ENCODE measurements around the gene NOM1. TPM values are rescaled to one million over a fixed set of nuclear protein-coding genes. Genes with fewer than 3 reads are reported as not detected.

Gene NOM1
- polyA plus RNA-seq, 3 donors from 2014 or later: 0.36 to 7.2 (median 3.0) TPM

- H3K36me3 Mint-ChIP-seq: no peaks in the 10 kb centered on the region
- peaks cover 4% of the 10 kb centered on the region in 2 donors for H3K4me1 Mint-ChIP-seq
- H3K27me3 Mint-ChIP-seq (ENCODE audit: low read depth in 3 of 3): peaks cover 10 to 34% (median 21%) of the 10 kb centered on the region in 3 donors
- H3K9me3 Mint-ChIP-seq: peaks cover 0 to 1% (median 0%) of the 10 kb centered on the region in 6 donors
- no peak overlapping the region for H3K27ac Mint-ChIP-seq
- no peak for DNase-seq
- H3K4me3 Mint-ChIP-seq: peak overlapping the region in 1 of 5 donors; percentile 10
Measured at GRCh38 chr7:157007470-157008066, 58.1 kb downstream of the NOM1 start.

DNA sequence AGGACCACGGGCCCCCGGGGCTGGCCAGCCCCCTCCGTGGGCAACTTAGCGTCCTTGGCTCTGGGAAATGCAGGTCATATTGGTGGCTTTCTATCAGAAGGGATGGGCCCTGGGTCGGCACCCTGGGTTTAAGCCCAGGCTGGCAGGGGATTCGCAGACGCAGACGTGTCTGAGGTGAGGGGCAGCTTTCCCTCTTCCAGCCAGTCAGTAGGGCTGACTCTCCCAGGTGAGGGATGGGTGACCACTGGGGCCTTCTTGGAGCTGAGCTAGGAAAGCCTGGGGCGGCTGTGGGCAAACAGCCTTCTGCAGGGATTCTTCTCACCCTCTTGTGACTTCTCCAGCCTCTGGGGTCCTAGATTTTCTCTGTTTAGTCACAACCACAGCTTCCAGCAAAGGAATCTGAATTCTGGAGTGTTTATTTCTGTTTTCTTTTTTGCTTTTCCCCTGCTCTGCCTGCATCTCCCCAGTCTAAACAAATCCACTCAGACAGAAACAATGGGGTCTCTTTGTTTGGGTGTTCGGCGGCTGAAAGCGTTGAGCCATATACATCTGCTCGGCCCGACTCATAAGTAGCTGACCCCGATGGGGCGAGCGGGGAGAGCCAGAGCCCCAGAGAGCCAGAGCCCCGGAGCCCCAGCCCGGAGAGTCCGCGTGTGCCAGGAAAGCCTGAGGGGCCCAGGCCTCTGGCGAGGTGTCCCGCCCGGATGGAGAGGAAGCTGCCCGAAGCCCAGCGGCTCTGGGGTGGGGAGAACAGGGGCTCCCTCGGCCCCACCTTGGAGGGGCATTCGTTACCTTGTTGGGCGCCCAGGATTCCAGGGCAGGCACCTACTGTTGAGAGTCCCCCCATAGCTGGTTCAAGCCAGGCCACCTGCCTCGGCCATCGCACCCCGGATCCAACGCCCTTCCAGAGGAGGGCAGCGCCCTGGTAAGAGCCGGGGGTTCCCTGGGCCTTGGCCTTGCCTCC lies 59.0 kb downstream of the NOM1 start:
- H3K36me3 Mint-ChIP-seq: no peaks in the 10 kb centered on the region
- H3K4me3 Mint-ChIP-seq: peak overlapping the region in 2 of 5 donors; percentile 10 to 40
- H3K27ac Mint-ChIP-seq: no peak overlapping the region
- no peak for DNase-seq
- peaks cover 0 to 1% (median 0%) of the 10 kb centered on the region in 6 donors for H3K9me3 Mint-ChIP-seq
- peaks cover 10 to 36% (median 25%) of the 10 kb centered on the region in 3 donors for H3K27me3 Mint-ChIP-seq (ENCODE audit: low read depth in 3 of 3)
- peaks cover 4% of the 10 kb centered on the region in 2 donors for H3K4me1 Mint-ChIP-seq

DNA sequence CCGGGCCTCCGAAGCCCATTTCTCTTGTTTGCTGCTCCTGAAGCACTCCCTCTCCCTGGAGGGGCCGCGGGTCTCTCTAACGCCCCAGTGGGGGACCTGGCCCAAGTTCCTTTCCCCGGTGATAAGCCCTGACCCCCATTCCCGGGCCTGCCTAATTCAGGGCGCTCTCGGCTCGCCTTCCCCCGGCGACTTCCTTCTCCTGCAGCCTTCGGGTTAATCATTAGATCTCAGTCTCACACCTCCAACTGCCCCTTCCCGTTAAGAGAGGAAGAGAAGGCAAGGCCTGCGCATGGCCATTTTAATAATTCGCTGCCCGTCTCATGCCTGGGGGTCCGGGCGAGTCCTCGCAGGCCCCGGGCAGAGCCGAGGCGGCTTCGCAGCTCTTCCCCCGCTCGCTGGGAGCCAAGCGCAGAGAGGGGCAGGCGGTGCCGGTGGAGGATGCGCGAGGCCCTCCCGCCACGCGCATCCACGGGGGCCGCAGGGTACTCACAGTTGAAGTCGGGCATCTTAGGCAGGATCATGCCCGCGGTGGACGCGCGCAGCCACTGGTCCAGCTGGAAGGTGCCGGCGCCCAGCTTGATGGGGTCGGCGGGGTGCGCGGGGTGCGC lies 59.8 kb downstream of the NOM1 start:
- peaks cover 0 to 1% (median 0%) of the 10 kb centered on the region in 6 donors for H3K9me3 Mint-ChIP-seq
- DNase-seq: no peak
- peaks cover 13 to 33% (median 30%) of the 10 kb centered on the region in 3 donors for H3K27me3 Mint-ChIP-seq (ENCODE audit: low read depth in 3 of 3)
- no peaks in the 10 kb centered on the region for H3K36me3 Mint-ChIP-seq
- no peak overlapping the region for H3K4me3 Mint-ChIP-seq
- no peak overlapping the region for H3K27ac Mint-ChIP-seq
- peaks cover 4% of the 10 kb centered on the region in 2 donors for H3K4me1 Mint-ChIP-seq

DNA sequence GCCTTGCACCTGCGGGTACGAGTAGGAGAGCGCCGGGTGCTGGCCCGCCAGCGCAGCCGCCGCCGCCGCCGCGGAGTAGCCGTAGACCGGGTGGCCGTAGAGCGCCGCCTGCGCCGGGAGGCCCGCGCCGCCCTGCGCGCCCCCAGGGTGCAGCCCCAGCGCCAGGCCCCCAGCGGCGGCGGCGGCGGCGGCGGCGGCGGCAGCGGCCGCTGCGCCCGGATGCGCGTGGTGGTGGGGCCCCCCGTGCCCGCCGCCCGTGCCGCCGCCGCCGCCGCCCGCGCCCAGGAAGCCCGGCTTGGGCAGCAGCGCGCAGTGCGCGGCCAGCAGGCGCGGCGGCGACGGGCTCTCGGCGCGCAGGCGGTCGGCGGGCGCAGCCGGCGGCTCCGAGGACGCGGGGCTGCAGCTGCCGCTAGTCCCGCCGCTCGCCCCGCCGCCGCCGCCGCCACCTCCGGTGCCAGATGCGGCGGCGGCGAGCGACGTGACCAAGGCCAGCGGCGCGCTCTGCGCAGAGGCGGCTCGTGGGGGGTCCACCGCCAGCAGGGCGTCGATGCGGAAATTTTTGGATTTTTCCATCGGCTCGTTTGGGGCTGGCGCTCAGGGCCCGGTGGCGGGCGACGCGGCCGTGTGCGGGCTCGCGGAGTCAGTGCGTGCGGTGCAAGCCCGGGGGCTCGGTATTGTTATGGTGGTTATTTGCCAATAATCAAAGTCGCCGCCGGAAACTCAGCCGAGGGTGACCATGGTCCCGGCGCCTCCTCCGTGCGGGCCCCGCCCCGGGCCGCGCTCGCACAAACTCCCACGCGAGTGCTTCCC lies 60.5 kb downstream of the NOM1 start:
- Mint-ChIP-seq H3K9me3 (peaks cover 0 to 1% (median 0%) of the 10 kb centered on the region in 6 donors), H3K4me3 (no peak overlapping the region), H3K27me3 (ENCODE audit: low read depth in 3 of 3) (peaks cover 18 to 29% (median 28%) of the 10 kb centered on the region in 3 donors), H3K4me1 (peaks cover 4% of the 10 kb centered on the region in 2 donors), H3K27ac (no peak overlapping the region), H3K36me3 (no peaks in the 10 kb centered on the region)
- no peak for DNase-seq

DNA sequence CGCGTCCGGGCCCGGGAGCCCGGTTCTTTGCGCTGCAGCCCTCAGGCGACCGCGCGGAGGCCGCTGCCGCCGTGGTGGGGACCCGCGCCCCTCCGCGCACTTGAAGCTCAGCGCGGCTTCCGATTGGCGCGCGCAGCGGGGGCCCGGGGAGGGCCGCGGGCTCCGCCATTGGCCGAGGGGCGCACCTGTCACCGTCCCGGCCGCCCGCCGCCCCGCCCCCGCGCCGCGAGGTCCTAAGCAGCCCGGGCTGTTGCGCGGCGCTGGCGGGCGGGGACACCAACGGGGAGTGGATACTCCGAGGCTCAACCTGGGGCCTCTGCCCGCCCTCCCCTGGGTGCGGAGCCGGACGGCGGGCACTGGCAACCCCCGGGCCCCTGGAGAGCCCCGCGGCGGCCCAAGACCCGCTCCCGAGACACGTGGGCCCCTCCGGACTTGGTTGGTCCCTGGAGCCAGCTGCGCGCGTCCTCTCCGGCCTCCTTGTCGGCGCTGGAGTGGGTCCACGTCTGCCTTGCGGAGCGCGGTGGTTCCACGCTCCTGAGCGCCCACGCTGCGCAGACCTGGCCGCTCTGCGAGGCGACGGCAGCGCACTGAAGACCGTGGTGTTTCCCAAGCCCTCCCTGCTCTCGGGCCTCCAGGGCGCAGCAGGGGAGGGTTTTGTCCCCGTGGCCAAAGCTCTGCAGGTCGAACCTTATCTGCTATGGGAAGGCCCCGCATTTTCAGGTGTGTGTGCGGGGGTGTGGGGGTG lies 61.2 kb downstream of the NOM1 start, which contains the start of gene MNX1:
TSS of gene MNX1 (minus strand) at position 76 of the 745 bp plus-strand sequence. CDS start 313 bp downstream, outside the sequence.
- DNase-seq: peak in 1 of 3 donors; percentile 11
- peaks cover 4% of the 10 kb centered on the region in 2 donors for H3K4me1 Mint-ChIP-seq
- H3K27ac Mint-ChIP-seq: no peak within 1 kb of the TSS
- peaks cover 0 to 1% (median 0%) of the 10 kb centered on the region in 6 donors for H3K9me3 Mint-ChIP-seq
- H3K27me3 Mint-ChIP-seq (ENCODE audit: low read depth in 3 of 3): peaks cover 19 to 29% (median 27%) of the 10 kb centered on the region in 3 donors
- H3K36me3 Mint-ChIP-seq: no peaks in the 10 kb centered on the region
- H3K4me3 Mint-ChIP-seq: peak within 1 kb of the TSS; percentile 25 to 57 (median 38)

DNA sequence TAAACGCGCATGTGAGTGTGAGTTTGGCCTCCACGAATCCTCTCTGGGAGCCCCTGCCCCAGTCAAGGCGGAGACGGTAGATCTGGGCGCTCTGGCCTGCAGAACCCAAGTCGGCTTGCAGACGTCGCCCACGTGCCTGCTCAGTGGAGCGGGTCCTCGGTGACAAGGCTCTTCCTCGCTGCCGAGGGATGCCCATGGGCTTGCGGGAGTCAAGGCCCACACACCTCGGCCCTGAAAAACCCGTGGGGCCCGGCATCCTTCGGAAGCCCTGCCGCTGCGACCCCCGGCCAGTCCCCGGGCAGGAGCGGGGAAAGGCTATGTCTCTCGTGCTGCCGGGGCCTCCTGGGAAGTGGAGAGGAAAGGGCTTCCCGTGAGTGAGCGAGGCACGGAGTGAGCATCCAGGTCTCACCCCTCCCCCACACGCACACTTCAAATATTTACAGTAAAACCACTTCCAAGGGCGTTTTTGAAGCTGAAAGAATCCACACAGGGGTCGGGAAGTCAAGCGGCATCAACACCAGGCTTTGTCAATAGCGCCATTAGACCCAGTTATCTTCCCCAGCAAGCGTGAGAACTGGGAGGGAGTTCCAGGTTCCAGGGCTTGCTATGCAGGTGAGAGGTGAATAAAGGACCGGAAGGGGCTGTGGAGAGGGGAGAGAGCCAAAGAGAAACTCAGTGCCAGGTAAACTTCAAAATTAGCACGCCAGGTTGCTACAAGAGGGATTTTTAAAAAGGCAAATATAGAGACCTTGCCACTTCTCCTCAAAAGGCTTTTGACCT lies 62.0 kb downstream of the NOM1 start:
- Mint-ChIP-seq H3K4me3 (peak overlapping the region; percentile 25 to 57 (median 38)), H3K4me1 (peaks cover 4% of the 10 kb centered on the region in 2 donors), H3K27ac (no peak overlapping the region), H3K36me3 (no peaks in the 10 kb centered on the region), H3K27me3 (ENCODE audit: low read depth in 3 of 3) (peaks cover 25 to 32% (median 27%) of the 10 kb centered on the region in 3 donors), H3K9me3 (peaks cover 0 to 1% (median 0%) of the 10 kb centered on the region in 6 donors)
- DNase-seq: no peak

- peaks cover 0 to 1% (median 0%) of the 10 kb centered on the region in 6 donors for H3K9me3 Mint-ChIP-seq
- no peak for DNase-seq
- H3K4me1 Mint-ChIP-seq: peaks cover 4% of the 10 kb centered on the region in 2 donors
- no peaks in the 10 kb centered on the region for H3K36me3 Mint-ChIP-seq
- no peak overlapping the region for H3K4me3 Mint-ChIP-seq
- H3K27me3 Mint-ChIP-seq (ENCODE audit: low read depth in 3 of 3): peaks cover 25 to 32% (median 31%) of the 10 kb centered on the region in 3 donors
- H3K27ac Mint-ChIP-seq: no peak overlapping the region
Measured at GRCh38 chr7:157012113-157012547, 62.6 kb downstream of the NOM1 start.

GRCh38 chr7:157013101-157013500 lies 63.6 kb downstream of the NOM1 start:
- Mint-ChIP-seq H3K9me3 (peaks cover 0 to 1% (median 0%) of the 10 kb centered on the region in 6 donors), H3K27ac (no peak overlapping the region), H3K36me3 (no peaks in the 10 kb centered on the region), H3K4me1 (peaks cover 4% of the 10 kb centered on the region in 2 donors), H3K4me3 (no peak overlapping the region), H3K27me3 (ENCODE audit: low read depth in 3 of 3) (peaks cover 25 to 29% (median 26%) of the 10 kb centered on the region in 3 donors)
- no peak for DNase-seq

GRCh38 chr7:157013602-157014549 lies 64.4 kb downstream of the NOM1 start:
- Mint-ChIP-seq H3K27ac (no peak overlapping the region), H3K27me3 (ENCODE audit: low read depth in 3 of 3) (peaks cover 21 to 26% (median 22%) of the 10 kb centered on the region in 3 donors), H3K4me3 (peak overlapping the region in 1 of 5 donors; percentile 13), H3K9me3 (peaks cover 0 to 1% (median 0%) of the 10 kb centered on the region in 6 donors), H3K4me1 (peaks cover 4% of the 10 kb centered on the region in 2 donors), H3K36me3 (no peaks in the 10 kb centered on the region)
- no peak for DNase-seq

DNA sequence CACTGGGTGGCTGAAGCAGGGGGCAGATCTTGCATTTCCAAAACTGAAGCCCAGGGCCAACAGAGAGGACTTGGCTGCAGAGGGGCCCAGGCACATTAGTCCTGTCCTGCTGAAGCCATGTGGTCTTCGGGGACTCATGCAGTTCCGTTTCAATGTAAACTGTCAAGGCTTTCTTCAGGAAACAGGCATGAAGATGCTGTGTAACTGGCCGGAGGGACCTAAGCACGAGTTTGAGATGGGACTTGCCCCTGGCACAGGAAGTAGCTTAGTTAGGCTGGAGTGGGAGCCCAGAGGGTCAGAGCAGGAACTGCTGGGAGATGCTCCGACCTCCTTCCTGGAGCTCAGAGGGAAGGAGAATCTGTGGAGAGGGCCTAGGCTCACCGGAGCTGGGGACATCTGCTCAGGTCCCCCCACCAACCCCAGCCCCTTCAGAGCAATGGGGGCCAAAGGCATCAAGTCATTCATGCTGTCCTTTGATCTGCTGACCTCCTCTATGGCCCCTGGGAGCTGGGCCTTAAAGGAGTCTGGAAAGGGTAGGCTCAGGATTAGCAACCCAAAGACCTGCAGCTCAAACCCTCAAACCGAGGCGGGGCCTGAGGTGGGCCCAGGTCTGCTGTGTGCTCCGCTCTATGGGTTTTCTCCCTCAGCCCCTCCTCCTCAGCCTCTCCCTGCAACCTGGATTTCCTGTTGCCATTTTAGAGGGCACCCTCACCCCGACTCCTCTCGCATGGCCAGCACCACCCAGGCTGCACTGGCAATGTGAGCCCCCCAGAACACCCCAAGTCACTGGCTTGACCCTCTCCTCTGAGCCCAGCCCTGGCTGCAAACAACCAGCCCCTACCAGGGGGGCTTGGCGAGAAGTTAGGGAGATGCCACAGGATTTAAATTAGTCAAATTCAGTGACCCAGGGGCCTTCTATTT lies 65.4 kb downstream of the NOM1 start:
- peaks cover 4% of the 10 kb centered on the region in 2 donors for H3K4me1 Mint-ChIP-seq
- peak overlapping the region in 1 of 5 donors; percentile 13 for H3K4me3 Mint-ChIP-seq
- H3K9me3 Mint-ChIP-seq: peaks cover 0 to 1% (median 0%) of the 10 kb centered on the region in 6 donors
- H3K36me3 Mint-ChIP-seq: no peaks in the 10 kb centered on the region
- no peak overlapping the region for H3K27ac Mint-ChIP-seq
- peaks cover 21 to 31% (median 22%) of the 10 kb centered on the region in 3 donors for H3K27me3 Mint-ChIP-seq (ENCODE audit: low read depth in 3 of 3)
- DNase-seq: no peak

All from immature natural killer cell (primary cell).